ENCODE data around the gene RBFOX1.

Gene RBFOX1

GRCh38 chr16:7332611-7333010 lies at the start of gene RBFOX1:
RBFOX1 (plus strand) TSS chr16:7332845.
- DNase-seq: no peak

- no peak for DNase-seq
Measured at GRCh38 chr16:7284780-7285179, 47.9 kb upstream of the RBFOX1 start.

GRCh38 chr16:7285520-7285919 lies 47.1 kb upstream of the RBFOX1 start:
- DNase-seq: no peak

- no peak for DNase-seq
Measured at GRCh38 chr16:7289299-7289698, 43.3 kb upstream of the RBFOX1 start.

GRCh38 chr16:7290682-7291081 lies 42.0 kb upstream of the RBFOX1 start:
- no peak for DNase-seq

- no peak for DNase-seq
Measured at GRCh38 chr16:7294020-7294419, 38.6 kb upstream of the RBFOX1 start.

GRCh38 chr16:7303052-7303610 lies 29.5 kb upstream of the RBFOX1 start:
- DNase-seq: no peak

- no peak for DNase-seq
Measured at GRCh38 chr16:7303660-7304200, 28.9 kb upstream of the RBFOX1 start.

GRCh38 chr16:7304279-7304678 lies 28.4 kb upstream of the RBFOX1 start:
- DNase-seq: no peak

GRCh38 chr16:7304958-7305357 lies 27.7 kb upstream of the RBFOX1 start:
- no peak for DNase-seq

GRCh38 chr16:7313170-7313569 lies 19.5 kb upstream of the RBFOX1 start:
- no peak for DNase-seq

- DNase-seq: no peak
Measured at GRCh38 chr16:7314163-7314562, 18.5 kb upstream of the RBFOX1 start.

GRCh38 chr16:7315813-7316212 lies 16.8 kb upstream of the RBFOX1 start:
- DNase-seq: no peak

- no peak for DNase-seq
Measured at GRCh38 chr16:7316281-7316888, 16.3 kb upstream of the RBFOX1 start.

GRCh38 chr16:7317982-7318381 lies 14.7 kb upstream of the RBFOX1 start:
- no peak for DNase-seq

GRCh38 chr16:7318686-7319085 lies 14.0 kb upstream of the RBFOX1 start:
- DNase-seq: no peak

- no peak for DNase-seq
Measured at GRCh38 chr16:7319514-7319913, 13.1 kb upstream of the RBFOX1 start.

GRCh38 chr16:7321661-7322060 lies 11.0 kb upstream of the RBFOX1 start:
- no peak for DNase-seq

- no peak for DNase-seq
Measured at GRCh38 chr16:7324321-7324720, 8.3 kb upstream of the RBFOX1 start.

GRCh38 chr16:7325834-7326233 lies 6.8 kb upstream of the RBFOX1 start:
- DNase-seq: no peak

- DNase-seq: no peak
Measured at GRCh38 chr16:7330709-7331108, 1.9 kb upstream of the RBFOX1 start.

- DNase-seq: no peak
Measured at GRCh38 chr16:7331997-7332396, 648 bp upstream of the RBFOX1 start.

- no peak for DNase-seq
Measured at GRCh38 chr16:7333180-7333725, 608 bp downstream of the RBFOX1 start.

GRCh38 chr16:7334801-7335560 lies 2.3 kb downstream of the RBFOX1 start:
- no peak for DNase-seq
